ENCODE results near the gene SPPL2C.

SPPL2C gene

DNA sequence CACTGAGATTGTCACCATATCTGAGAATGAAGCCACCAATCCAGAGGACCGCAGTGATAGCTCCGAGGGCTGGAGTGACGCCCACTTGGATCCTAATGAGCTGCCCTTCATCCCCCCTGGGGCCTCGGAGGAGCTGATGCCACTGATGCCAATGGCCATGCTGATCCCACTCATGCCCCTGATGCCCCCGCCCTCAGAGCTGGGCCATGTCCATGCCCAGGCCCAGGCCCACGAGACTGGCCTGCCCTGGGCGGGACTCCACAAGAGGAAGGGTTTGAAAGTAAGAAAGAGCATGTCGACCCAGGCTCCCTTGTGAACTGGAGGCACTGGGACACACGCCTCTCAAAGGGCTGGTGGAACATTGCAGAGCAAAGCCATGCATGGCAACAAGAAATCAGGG lies 2.0 kb downstream of the SPPL2C start:
- TF ChIP-seq, protein P1, sequence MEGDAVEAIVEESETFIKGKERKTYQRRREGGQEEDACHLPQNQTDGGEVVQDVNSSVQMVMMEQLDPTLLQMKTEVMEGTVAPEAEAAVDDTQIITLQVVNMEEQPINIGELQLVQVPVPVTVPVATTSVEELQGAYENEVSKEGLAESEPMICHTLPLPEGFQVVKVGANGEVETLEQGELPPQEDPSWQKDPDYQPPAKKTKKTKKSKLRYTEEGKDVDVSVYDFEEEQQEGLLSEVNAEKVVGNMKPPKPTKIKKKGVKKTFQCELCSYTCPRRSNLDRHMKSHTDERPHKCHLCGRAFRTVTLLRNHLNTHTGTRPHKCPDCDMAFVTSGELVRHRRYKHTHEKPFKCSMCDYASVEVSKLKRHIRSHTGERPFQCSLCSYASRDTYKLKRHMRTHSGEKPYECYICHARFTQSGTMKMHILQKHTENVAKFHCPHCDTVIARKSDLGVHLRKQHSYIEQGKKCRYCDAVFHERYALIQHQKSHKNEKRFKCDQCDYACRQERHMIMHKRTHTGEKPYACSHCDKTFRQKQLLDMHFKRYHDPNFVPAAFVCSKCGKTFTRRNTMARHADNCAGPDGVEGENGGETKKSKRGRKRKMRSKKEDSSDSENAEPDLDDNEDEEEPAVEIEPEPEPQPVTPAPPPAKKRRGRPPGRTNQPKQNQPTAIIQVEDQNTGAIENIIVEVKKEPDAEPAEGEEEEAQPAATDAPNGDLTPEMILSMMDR (IDR thresholded peaks at IDR 0.05; ENCODE audit: low read depth, low read length) = no peak
- H3K4me3 ChIP-seq (ENCODE audit: low read depth, low read length) = no peak overlapping the region

- TF ChIP-seq, protein P1 (IDR thresholded peaks at IDR 0.05; ENCODE audit: low read depth, low read length) = no peak
- no peak overlapping the region for H3K4me3 ChIP-seq (ENCODE audit: low read depth, low read length)
Measured at GRCh38 chr17:45847101-45847500, 2.4 kb downstream of the SPPL2C start.

GRCh38 chr17:45847747-45848146 lies 3.1 kb downstream of the SPPL2C start:
- TF ChIP-seq, protein P1 (IDR thresholded peaks at IDR 0.05; ENCODE audit: low read depth, low read length) = no peak
- no peak overlapping the region for H3K4me3 ChIP-seq (ENCODE audit: low read depth, low read length)

DNA sequence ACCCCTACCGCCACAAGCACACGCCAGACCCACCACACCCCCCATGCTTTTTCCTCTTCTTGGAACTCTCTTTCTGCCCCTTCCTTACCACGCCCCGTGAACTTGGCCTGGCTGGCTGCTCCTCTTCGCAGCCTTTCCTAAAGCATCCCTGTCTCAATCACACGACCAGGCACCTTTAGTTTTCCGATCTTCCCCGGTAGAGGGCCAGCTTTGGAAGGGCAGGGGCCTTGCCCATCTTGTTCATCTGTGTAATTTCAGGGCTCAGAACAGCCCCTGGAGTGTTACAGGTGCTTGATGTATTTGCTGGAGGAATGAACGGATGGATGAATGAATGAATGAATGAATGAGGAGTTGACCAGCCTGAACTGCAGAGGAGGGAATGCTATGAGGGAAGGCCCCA lies 3.7 kb downstream of the SPPL2C start:
- H3K4me3 ChIP-seq (ENCODE audit: low read depth, low read length) = no peak overlapping the region
- TF ChIP-seq, protein P1 (IDR thresholded peaks at IDR 0.05; ENCODE audit: low read depth, low read length) = no peak

DNA sequence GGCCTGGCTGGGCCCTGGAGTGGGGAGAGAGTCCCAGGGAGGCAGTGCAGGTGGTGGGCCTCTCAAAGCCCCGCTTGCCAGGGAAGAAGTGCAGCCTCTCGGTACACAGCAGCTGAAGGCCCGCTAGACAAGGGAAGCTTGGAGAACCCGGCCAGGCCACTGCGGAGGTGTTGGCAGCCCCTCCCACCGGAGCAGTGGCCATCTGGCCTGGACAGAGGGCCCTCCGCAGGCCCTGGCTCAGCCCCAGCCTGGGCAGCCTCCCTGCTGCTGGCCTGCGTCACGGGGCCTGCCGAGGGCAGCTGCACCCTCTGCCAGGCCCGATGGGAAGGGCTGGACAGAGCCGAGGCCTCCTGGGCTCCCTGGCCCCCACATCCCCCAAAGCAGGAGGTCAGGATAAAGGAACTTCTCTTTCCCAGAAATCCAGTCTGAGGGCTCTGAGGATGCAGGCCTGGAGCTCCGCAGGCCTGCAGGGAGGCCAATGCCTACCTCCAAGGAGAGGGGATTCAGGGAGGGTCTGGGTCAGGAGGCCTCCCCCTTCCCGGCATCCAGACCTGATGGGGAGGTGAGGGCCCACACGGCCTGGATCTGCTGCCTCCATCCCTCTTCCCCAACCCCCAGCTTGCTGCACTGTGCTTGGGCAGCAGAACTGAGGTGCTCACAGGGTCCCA lies 4.3 kb downstream of the SPPL2C start:
- TF ChIP-seq, protein P1 (IDR thresholded peaks at IDR 0.05; ENCODE audit: low read depth, low read length) = no peak
- no peak overlapping the region for H3K4me3 ChIP-seq (ENCODE audit: low read depth, low read length)

GRCh38 chr17:45849536-45849990 lies 4.9 kb downstream of the SPPL2C start:
- TF ChIP-seq, protein P1 (IDR thresholded peaks at IDR 0.05; ENCODE audit: low read depth, low read length) = no peak
- H3K4me3 ChIP-seq (ENCODE audit: low read depth, low read length) = no peak overlapping the region

- TF ChIP-seq, protein P1 (IDR thresholded peaks at IDR 0.05; ENCODE audit: low read depth, low read length) = no peak
- no peak overlapping the region for H3K4me3 ChIP-seq (ENCODE audit: low read depth, low read length)
Measured at GRCh38 chr17:45850011-45850410, 5.3 kb downstream of the SPPL2C start.
